Karpas-422 (cell line): ENCODE measurements around the gene TRAPPC5. TPM values are rescaled to one million over a fixed set of nuclear protein-coding genes. Genes with fewer than 3 reads are reported as not detected.
"Not testable (repeated sequence)": the region's sequence is repeated elsewhere in the genome, so short reads cannot be mapped to it uniquely, and the experiment has no call there.

Experiments
- DNase-seq: peaks from one replicate; pipeline ENCODE4 v3.0.0-alpha.2; 2015
- H2AFZ ChIP-seq: fragments of 200-600 bp; sonication (generic); 2 replicates; pipeline ENCODE4 v1.6.1; 2014; ENCODE audit warnings: antibody characterized with exemption, low read length, mixed read lengths
- H3K27ac ChIP-seq: fragments of 200-600 bp; sonication (generic); 2 replicates; pipeline ENCODE4 v1.5.1; 2014; ENCODE audit warnings: mild to moderate bottlenecking, low read length, moderate library complexity
- H3K27me3 ChIP-seq: fragments of 200-600 bp; sonication (generic); 2 replicates; pipeline ENCODE4 v1.6.1; 2014; ENCODE audit warnings: low read length, mixed read lengths
- H3K36me3 ChIP-seq: fragments of 200-600 bp; sonication (generic); 2 replicates; pipeline ENCODE4 v1.6.1; 2014; ENCODE audit warnings: low read length, mixed read lengths; ENCODE audit not compliant: insufficient read depth
- H3K4me1 ChIP-seq: fragments of 200-600 bp; sonication (generic); 2 replicates; pipeline ENCODE4 v1.6.1; 2014; ENCODE audit warnings: mild to moderate bottlenecking, low read length, mixed read lengths
- H3K4me2 ChIP-seq: fragments of 200-600 bp; sonication (generic); 2 replicates; pipeline ENCODE4 v1.6.1; 2014; ENCODE audit warnings: low read length, low read depth, mild to moderate bottlenecking; ENCODE audit not compliant: poor library complexity, severe bottlenecking
- H3K4me3 ChIP-seq: fragments of 200-600 bp; sonication (generic); 2 replicates; pipeline ENCODE4 v1.5.1; 2014; ENCODE audit warnings: mild to moderate bottlenecking, antibody characterized with exemption, low read length, mixed read lengths
- H3K79me2 ChIP-seq: fragments of 200-600 bp; sonication (generic); 2 replicates; pipeline ENCODE4 v1.6.1; 2014; ENCODE audit warnings: mild to moderate bottlenecking, low read length, mixed read lengths
- H3K9ac ChIP-seq: fragments of 200-600 bp; sonication (generic); 2 replicates; pipeline ENCODE4 v1.6.0; 2014; ENCODE audit warnings: low read length
- H3K9me2 ChIP-seq: fragments of 200-600 bp; sonication (generic), shearing (Covaris generic); replicated peaks from 2 replicates; pipeline ENCODE4 v1.6.0; 2014; ENCODE audit warnings: mild to moderate bottlenecking, low read length, moderate library complexity; ENCODE audit not compliant: insufficient read depth
- H3K9me3 ChIP-seq: fragments of 300-700, 200-600 bp; sonication (generic); 2 replicates; pipeline ENCODE4 v1.6.1; 2014; ENCODE audit warnings: low read length, mixed read lengths
- H4K20me1 ChIP-seq: fragments of 200-600 bp; sonication (generic); 2 replicates; pipeline ENCODE4 v1.6.1; 2014; ENCODE audit warnings: mild to moderate bottlenecking, antibody characterized with exemption, low read length, low read depth; ENCODE audit not compliant: insufficient read depth
- total RNA-seq: library from RNA; depleted of rRNA; stranded (reverse); fragments of >200 nt; shearing (Covaris generic); gene quantifications from 2 replicates; pipeline ENCODE4 v1.2.3, GENCODE V29; 2014; ENCODE audit warnings: low replicate concordance

TRAPPC5 gene
- total RNA-seq, 1 experiment from 2014 or later, result 52.1 TPM

GRCh38 chr19:7643629-7644549 is 36.7 kb upstream of the TRAPPC5 start:
- H3K27me3 ChIP-seq, H3K9ac ChIP-seq, H3K4me2 ChIP-seq, H3K27ac ChIP-seq, H4K20me1 ChIP-seq, H3K79me2 ChIP-seq, H2AFZ ChIP-seq, H3K4me1 ChIP-seq, H3K9me2 ChIP-seq, H3K9me3 ChIP-seq, H3K36me3 ChIP-seq, H3K4me3 ChIP-seq: not testable (repeated sequence)
- DNase-seq, result peak; percentile 90

DNA sequence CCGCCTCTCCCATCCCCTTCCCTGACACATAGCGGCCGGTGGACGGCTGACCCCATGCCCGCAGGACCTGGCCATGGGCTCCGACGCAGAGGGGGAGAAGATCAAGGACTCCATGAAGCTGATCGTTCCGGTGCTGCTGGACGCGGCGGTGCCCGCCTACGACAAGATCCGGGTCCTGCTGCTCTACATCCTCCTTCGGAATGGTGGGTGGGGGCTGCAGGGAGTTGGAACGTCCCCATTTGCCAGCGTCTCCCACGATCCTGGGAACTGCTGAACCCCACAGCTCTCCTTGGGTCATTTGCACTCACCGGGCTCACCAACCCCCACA is 36.1 kb upstream of the TRAPPC5 start:
- no peak for DNase-seq
- Histone ChIP-seq H2AFZ (no peak overlapping the region), H3K27ac (no peak overlapping the region), H3K9me2 (no peaks in the 10 kb centered on the region), H3K4me3 (no peak overlapping the region), H3K9ac (no peak overlapping the region), H3K4me2 (no peak overlapping the region), H3K27me3 (no peaks in the 10 kb centered on the region), H3K9me3 (no peaks in the 10 kb centered on the region), H3K79me2 (no peaks in the 10 kb centered on the region), H3K36me3 (no peaks in the 10 kb centered on the region; the same call in 1 of the 2 replicates), H3K4me1 (no peaks in the 10 kb centered on the region), H4K20me1 (no peaks in the 10 kb centered on the region; the same call in 1 of the 2 replicates)

- no peak overlapping the region for H3K27ac ChIP-seq
- no peaks in the 10 kb centered on the region for H3K27me3 ChIP-seq
- no peak overlapping the region for H3K4me3 ChIP-seq
- H3K9me2 ChIP-seq, result no peaks in the 10 kb centered on the region
- DNase-seq, result no peak
- no peak overlapping the region for H2AFZ ChIP-seq
- no peaks in the 10 kb centered on the region for H3K79me2 ChIP-seq
- no peak overlapping the region for H3K9ac ChIP-seq
- no peak overlapping the region for H3K4me2 ChIP-seq
- no peaks in the 10 kb centered on the region; the same call in 1 of the 2 replicates for H4K20me1 ChIP-seq
- H3K4me1 ChIP-seq, result no peaks in the 10 kb centered on the region
- H3K9me3 ChIP-seq, result no peaks in the 10 kb centered on the region
- no peaks in the 10 kb centered on the region; the same call in 1 of the 2 replicates for H3K36me3 ChIP-seq
Observed at GRCh38 chr19:7645163-7645562, 35.5 kb upstream of the TRAPPC5 start.

GRCh38 chr19:7645656-7646425 is 34.8 kb upstream of the TRAPPC5 start:
- H3K4me3 ChIP-seq, result no peak overlapping the region
- no peaks in the 10 kb centered on the region for H3K27me3 ChIP-seq
- no peak overlapping the region for H3K4me2 ChIP-seq
- no peak overlapping the region for H3K27ac ChIP-seq
- no peaks in the 10 kb centered on the region for H3K79me2 ChIP-seq
- H3K9ac ChIP-seq, result no peak overlapping the region
- no peak for DNase-seq
- no peaks in the 10 kb centered on the region for H3K4me1 ChIP-seq
- H3K36me3 ChIP-seq, result no peaks in the 10 kb centered on the region; the same call in 1 of the 2 replicates
- no peaks in the 10 kb centered on the region for H3K9me2 ChIP-seq
- no peaks in the 10 kb centered on the region; the same call in 1 of the 2 replicates for H4K20me1 ChIP-seq
- H2AFZ ChIP-seq, result no peak overlapping the region
- no peaks in the 10 kb centered on the region for H3K9me3 ChIP-seq

DNA sequence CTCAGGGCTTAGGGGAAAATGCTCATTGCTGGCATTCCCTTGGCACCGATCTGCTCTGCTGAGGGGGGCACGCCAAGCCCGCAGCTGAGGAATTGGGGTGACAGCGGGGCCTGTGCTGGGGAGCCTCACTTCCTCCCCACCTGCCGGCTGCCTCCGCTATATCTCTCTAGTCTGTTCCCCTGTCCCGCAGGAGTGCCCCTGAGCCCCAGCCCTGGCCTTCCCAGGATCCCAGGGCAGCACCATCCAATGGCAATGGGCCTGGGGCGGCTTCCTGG is 34.3 kb upstream of the TRAPPC5 start:
- Histone ChIP-seq H3K4me3 (no peak overlapping the region), H3K4me1 (no peaks in the 10 kb centered on the region), H4K20me1 (no peaks in the 10 kb centered on the region; the same call in 1 of the 2 replicates), H3K9ac (no peak overlapping the region), H3K9me2 (no peaks in the 10 kb centered on the region), H3K79me2 (no peaks in the 10 kb centered on the region), H3K27ac (no peak overlapping the region), H3K9me3 (no peaks in the 10 kb centered on the region), H2AFZ (no peak overlapping the region), H3K4me2 (no peak overlapping the region), H3K36me3 (no peaks in the 10 kb centered on the region; the same call in 1 of the 2 replicates), H3K27me3 (no peaks in the 10 kb centered on the region)
- DNase-seq, result no peak

- no peak for DNase-seq
- Histone ChIP-seq H3K36me3 (no peaks in the 10 kb centered on the region; the same call in 1 of the 2 replicates), H3K4me3 (no peak overlapping the region), H3K27me3 (no peaks in the 10 kb centered on the region), H4K20me1 (no peaks in the 10 kb centered on the region; the same call in 1 of the 2 replicates), H3K9me2 (no peaks in the 10 kb centered on the region), H3K4me1 (peaks cover 2% of the 10 kb centered on the region), H3K79me2 (no peaks in the 10 kb centered on the region), H2AFZ (no peak overlapping the region), H3K9me3 (no peaks in the 10 kb centered on the region), H3K4me2 (no peak overlapping the region), H3K27ac (no peak overlapping the region), H3K9ac (no peak overlapping the region)
Observed at GRCh38 chr19:7647156-7647555, 33.5 kb upstream of the TRAPPC5 start.

- no peak overlapping the region for H3K4me2 ChIP-seq
- no peak overlapping the region for H3K4me3 ChIP-seq
- no peaks in the 10 kb centered on the region; the same call in 1 of the 2 replicates for H4K20me1 ChIP-seq
Observed at GRCh38 chr19:7648265-7649014, 32.2 kb upstream of the TRAPPC5 start.

DNA sequence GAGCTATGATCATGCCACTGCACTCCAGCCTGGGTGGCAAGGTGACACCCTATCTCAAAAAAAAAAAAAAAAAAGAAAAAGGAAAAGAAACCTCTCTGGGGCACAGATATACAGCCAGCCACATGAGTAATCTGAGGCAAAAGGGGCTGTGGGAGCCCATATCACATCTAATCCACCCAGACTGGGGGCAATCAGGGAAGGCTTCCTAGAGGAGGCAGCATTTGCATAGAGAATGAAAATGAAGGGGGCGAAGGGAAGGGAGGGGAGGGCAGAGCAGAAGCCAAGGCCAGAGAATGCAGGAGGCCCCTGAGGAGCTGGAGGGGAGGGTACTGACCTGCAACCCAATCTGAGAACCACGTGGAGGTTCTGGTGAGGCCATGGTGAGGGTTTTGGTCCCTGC is 30.5 kb upstream of the TRAPPC5 start:
- H3K79me2 ChIP-seq, result no peaks in the 10 kb centered on the region
- H3K4me3 ChIP-seq, result no peak overlapping the region
- H3K36me3 ChIP-seq, result no peaks in the 10 kb centered on the region
- DNase-seq, result no peak
- H3K9me3 ChIP-seq, result no peaks in the 10 kb centered on the region
- no peak overlapping the region for H2AFZ ChIP-seq
- H3K9ac ChIP-seq, result no peak overlapping the region
- H3K9me2 ChIP-seq, result no peaks in the 10 kb centered on the region
- no peak overlapping the region for H3K27ac ChIP-seq
- peaks cover 5% of the 10 kb centered on the region for H3K4me1 ChIP-seq
- H3K27me3 ChIP-seq, result no peaks in the 10 kb centered on the region
- no peaks in the 10 kb centered on the region for H4K20me1 ChIP-seq
- no peak overlapping the region for H3K4me2 ChIP-seq

More at GRCh38 chr19:7648265-7649014, 32.2 kb upstream of the TRAPPC5 start:
- H3K4me1 ChIP-seq, result peaks cover 5% of the 10 kb centered on the region
- H3K9me3 ChIP-seq, result no peaks in the 10 kb centered on the region
- no peak overlapping the region for H2AFZ ChIP-seq
- H3K27me3 ChIP-seq, result no peaks in the 10 kb centered on the region
- no peaks in the 10 kb centered on the region for H3K9me2 ChIP-seq
- no peak for DNase-seq
- H3K27ac ChIP-seq, result no peak overlapping the region
- no peaks in the 10 kb centered on the region for H3K36me3 ChIP-seq
- H3K79me2 ChIP-seq, result no peaks in the 10 kb centered on the region
- no peak overlapping the region for H3K9ac ChIP-seq
